OCI-LY3 (cell line): ENCODE measurements around the gene GMIP.

Experiments used
- H2AFZ ChIP-seq: fragments of 200-600, 300-600 bp; shearing (Covaris generic); 2 replicates; pipeline ENCODE4 v1.6.0; 2014; ENCODE audit warnings: antibody characterized with exemption, low read depth, low read length
- H3K27ac ChIP-seq: fragments of 200-600, 300-600 bp; sonication (generic); 2 replicates; pipeline ENCODE4 v1.5.1; 2014; ENCODE audit warnings: mild to moderate bottlenecking, low read length, moderate library complexity, mixed read lengths
- H3K27me3 ChIP-seq: fragments of 200-600, 300-600 bp; sonication (generic); 2 replicates; pipeline ENCODE4 v1.6.1; 2014; ENCODE audit warnings: low read depth, low read length, mixed read lengths
- H3K36me3 ChIP-seq: fragments of 200-600, 300-600 bp; sonication (generic); replicated peaks from 2 replicates; pipeline ENCODE3; 2014; ENCODE audit warnings: low read depth, low read length, mixed read lengths
- H3K4me1 ChIP-seq: fragments of 300-600, 200-600 bp; sonication (generic); 2 replicates; pipeline ENCODE4 v1.6.1; 2014; ENCODE audit warnings: low read length, mixed read lengths
- H3K4me2 ChIP-seq: fragments of 200-600, 300-600 bp; sonication (generic); 2 replicates; pipeline ENCODE4 v1.6.1; 2014; ENCODE audit warnings: low read length, mixed read lengths
- H3K4me3 ChIP-seq: fragments of 300-600, 200-600 bp; sonication (generic); 2 replicates; pipeline ENCODE4 v1.5.1; 2014; ENCODE audit warnings: antibody characterized with exemption, mild to moderate bottlenecking, low read length, moderate library complexity
- H3K79me2 ChIP-seq: fragments of 300-600, 200-600 bp; shearing (Covaris generic); 2 replicates; pipeline ENCODE4 v1.6.1; 2014; ENCODE audit warnings: mild to moderate bottlenecking, low read length, mixed read lengths
- H3K9ac ChIP-seq: fragments of 300-600, 200-600 bp; shearing (Covaris generic); 2 replicates; pipeline ENCODE4 v1.6.0; 2014; ENCODE audit warnings: mild to moderate bottlenecking, low read length, moderate library complexity
- H3K9me3 ChIP-seq: fragments of 200-600, 300-600 bp; shearing (Covaris generic); 2 replicates; pipeline ENCODE4 v1.6.1; 2014; ENCODE audit warnings: low read length, mixed read lengths; ENCODE audit not compliant: insufficient read depth
- H4K20me1 ChIP-seq: fragments of 200-600, 300-600 bp; sonication (generic); 2 replicates; pipeline ENCODE4 v1.6.1; 2016; ENCODE audit warnings: low read length, mixed read lengths; ENCODE audit not compliant: insufficient read depth
- EZH2phosphoT487 ChIP-seq: fragments of 200-600 bp; shearing (Covaris generic); IDR thresholded peaks from 2 replicates; pipeline ENCODE4 v1.6.1; 2018; ENCODE audit warnings: antibody characterized with exemption, mixed run types, low read depth
- TF ChIP-seq, protein P1 (sequence below): fragments of 200-600, 300-600 bp; sonication (generic); IDR thresholded peaks from 2 replicates; pipeline ENCODE4 v1.5.1; 2014; ENCODE audit warnings: antibody characterized with exemption, low read length, low read depth

The GMIP gene

DNA sequence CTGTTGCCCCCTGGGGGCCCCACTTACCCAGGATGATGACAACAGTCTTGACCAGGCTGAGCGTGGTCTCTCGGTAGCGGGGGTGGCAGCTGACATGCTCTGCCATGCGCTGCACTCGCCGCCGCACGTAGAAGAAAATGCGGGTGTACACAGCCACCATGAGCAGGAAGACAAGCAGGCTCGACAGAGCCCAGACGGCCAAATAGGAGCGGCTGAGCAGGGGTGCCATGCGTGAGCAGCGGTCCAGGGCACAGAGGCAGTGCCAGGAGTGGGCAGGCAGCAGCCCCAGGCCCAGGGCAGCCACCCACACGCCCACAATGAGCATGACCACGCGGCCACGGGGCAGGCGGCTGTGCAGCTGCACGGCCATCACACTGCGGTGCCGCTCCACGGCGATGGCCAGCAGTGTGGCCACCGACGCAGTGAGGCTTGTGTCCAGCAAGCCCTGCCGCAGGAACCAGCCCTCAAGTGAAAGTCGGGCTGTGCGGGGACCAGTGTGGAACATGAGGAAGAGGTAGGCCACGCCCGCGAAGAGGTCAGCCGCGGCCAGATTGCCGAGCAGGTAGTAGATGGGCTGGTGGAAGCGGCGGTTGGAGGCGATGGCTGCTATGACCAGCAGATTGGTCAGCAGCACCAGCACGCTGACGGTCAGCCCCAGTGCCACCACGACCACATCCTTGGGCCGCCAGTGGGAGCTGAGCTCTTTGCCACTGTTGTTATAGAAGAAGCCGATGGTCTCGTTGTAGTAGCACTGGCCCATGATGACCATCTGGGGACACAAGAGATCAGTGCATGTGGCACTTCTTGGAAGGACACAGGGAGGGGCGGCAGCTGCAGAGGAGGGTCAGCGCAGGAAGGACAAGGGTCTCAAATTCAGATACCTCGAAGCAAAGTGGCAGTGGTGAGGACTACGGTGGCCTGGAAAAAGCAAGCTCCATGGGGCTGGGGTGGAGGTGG, 16.7 kb downstream of the GMIP start:
- H3K4me3 ChIP-seq, result peak overlapping the region; percentile 77
- peak overlapping the region; percentile 65 for H3K9ac ChIP-seq

DNA sequence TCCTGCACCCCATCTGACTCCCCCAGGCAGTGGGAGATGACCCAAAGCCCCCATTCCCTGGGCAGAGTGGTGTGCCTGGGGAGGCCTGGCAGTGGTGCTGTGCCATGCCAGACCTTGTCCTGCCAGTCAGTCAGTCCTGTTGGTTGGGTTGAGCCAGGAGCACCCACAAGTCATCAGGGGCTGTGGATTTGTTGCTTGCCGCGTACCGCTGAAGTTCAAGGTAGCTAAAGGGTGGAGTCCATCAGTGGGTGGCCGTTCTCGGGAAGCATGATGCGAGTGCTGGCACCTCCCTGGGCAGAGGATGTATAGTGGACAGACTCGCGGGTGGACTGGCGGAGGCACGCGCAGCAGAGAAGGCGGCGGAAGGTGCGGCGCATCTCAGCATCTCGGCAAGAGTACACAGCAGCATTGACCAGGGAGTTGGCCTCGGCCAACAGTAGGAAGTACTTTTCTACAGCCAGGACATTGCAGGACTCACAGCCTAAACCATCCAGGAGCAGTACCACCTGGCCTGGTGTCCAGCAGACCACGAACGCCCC, 19.4 kb downstream of the GMIP start:
- no peak overlapping the region for H3K9ac ChIP-seq

More for the DNA sequence above, 16.7 kb downstream of the GMIP start:
- Histone ChIP-seq H3K36me3 (peaks cover 27% of the 10 kb centered on the region), H3K79me2 (no peaks in the 10 kb centered on the region), H3K27ac (no peak overlapping the region), H3K9me3 (no peaks in the 10 kb centered on the region), H4K20me1 (no peaks in the 10 kb centered on the region), H3K4me2 (peak overlapping the region; percentile 55), H2AFZ (no peak overlapping the region), H3K27me3 (no peaks in the 10 kb centered on the region), H3K4me1 (0 out of 2 replicates have a peak, but pooled peaks cover 5% of the 10 kb centered on the region)
- no peak for TF ChIP-seq EZH2phosphoT487
- TF ChIP-seq, protein P1, sequence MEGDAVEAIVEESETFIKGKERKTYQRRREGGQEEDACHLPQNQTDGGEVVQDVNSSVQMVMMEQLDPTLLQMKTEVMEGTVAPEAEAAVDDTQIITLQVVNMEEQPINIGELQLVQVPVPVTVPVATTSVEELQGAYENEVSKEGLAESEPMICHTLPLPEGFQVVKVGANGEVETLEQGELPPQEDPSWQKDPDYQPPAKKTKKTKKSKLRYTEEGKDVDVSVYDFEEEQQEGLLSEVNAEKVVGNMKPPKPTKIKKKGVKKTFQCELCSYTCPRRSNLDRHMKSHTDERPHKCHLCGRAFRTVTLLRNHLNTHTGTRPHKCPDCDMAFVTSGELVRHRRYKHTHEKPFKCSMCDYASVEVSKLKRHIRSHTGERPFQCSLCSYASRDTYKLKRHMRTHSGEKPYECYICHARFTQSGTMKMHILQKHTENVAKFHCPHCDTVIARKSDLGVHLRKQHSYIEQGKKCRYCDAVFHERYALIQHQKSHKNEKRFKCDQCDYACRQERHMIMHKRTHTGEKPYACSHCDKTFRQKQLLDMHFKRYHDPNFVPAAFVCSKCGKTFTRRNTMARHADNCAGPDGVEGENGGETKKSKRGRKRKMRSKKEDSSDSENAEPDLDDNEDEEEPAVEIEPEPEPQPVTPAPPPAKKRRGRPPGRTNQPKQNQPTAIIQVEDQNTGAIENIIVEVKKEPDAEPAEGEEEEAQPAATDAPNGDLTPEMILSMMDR, result no peak

DNA sequence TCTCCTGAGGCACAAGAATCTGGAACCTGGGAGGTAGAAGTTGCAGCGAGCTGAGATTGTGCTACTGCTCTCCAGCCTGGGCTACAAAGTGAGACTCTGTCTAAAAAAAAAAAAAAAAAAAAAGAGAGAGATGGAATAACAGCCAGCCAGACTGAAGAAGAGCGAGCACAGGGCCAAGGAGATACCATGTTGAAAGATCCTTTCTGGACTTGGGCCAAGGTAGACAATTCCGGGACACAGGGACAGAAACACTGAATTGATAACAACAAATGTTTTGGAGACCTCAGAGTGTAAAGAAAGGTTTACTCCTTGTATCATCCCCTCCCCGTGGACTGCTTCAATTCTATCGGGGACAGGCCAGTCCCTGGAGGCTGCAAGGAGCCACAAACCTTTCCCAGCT, 20.1 kb downstream of the GMIP start:
- Histone ChIP-seq H3K4me1 (0 out of 2 replicates have a peak, but pooled peaks cover 5% of the 10 kb centered on the region), H3K4me3 (no peak overlapping the region), H4K20me1 (no peaks in the 10 kb centered on the region), H3K27ac (no peak overlapping the region), H3K27me3 (no peaks in the 10 kb centered on the region), H2AFZ (no peak overlapping the region), H3K9ac (no peak overlapping the region), H3K36me3 (peaks cover 4% of the 10 kb centered on the region), H3K4me2 (no peak overlapping the region), H3K9me3 (no peaks in the 10 kb centered on the region), H3K79me2 (no peaks in the 10 kb centered on the region)
- TF ChIP-seq EZH2phosphoT487, result no peak
- TF ChIP-seq, protein P1, result no peak

More for the DNA sequence above, 19.4 kb downstream of the GMIP start:
- H3K27ac ChIP-seq, result no peak overlapping the region
- H3K27me3 ChIP-seq, result no peaks in the 10 kb centered on the region
- no peak overlapping the region for H3K4me2 ChIP-seq
- H4K20me1 ChIP-seq, result no peaks in the 10 kb centered on the region
- no peak overlapping the region for H2AFZ ChIP-seq
- H3K4me3 ChIP-seq, result no peak overlapping the region
- H3K9me3 ChIP-seq, result no peaks in the 10 kb centered on the region
- H3K36me3 ChIP-seq, result peaks cover 7% of the 10 kb centered on the region
- H3K4me1 ChIP-seq, result 0 out of 2 replicates have a peak, but pooled peaks cover 5% of the 10 kb centered on the region
- H3K79me2 ChIP-seq, result no peaks in the 10 kb centered on the region
- no peak for TF ChIP-seq EZH2phosphoT487
- TF ChIP-seq, protein P1, result no peak

DNA sequence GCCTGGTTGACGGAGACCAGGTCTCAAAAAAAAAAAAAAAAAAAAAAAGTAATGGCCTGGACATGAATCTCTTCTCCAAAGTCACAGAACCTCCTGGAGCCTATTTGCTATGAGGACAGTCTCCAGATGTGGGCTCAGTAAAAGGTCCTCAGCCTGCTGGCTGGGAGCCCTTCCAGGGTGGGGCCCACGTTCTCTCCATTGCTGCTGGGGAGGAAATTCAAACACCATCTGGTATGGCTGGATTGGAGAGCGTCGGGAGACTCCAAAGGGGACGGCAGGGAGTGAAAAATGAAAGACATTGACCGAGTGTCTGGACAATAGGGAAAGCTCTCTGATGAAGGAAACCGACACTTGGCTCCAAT, 23.6 kb downstream of the GMIP start:
- Histone ChIP-seq H3K4me3 (no peak overlapping the region), H3K9ac (no peak overlapping the region)
- no peak for TF ChIP-seq EZH2phosphoT487
- TF ChIP-seq, protein P1, result no peak

More for the DNA sequence above, 23.6 kb downstream of the GMIP start:
- no peak overlapping the region for H2AFZ ChIP-seq
- H3K4me1 ChIP-seq, result no peaks in the 10 kb centered on the region
- H3K9me3 ChIP-seq, result no peaks in the 10 kb centered on the region
- H3K27me3 ChIP-seq, result no peaks in the 10 kb centered on the region
- no peaks in the 10 kb centered on the region for H4K20me1 ChIP-seq
- no peak overlapping the region for H3K4me2 ChIP-seq
- H3K36me3 ChIP-seq, result peaks cover 4% of the 10 kb centered on the region
- no peaks in the 10 kb centered on the region for H3K79me2 ChIP-seq
- no peak overlapping the region for H3K27ac ChIP-seq
